ENCODE measurements around the gene SASS6. TPM values are rescaled to one million over a fixed set of nuclear protein-coding genes. Genes with fewer than 3 reads are reported as not detected.

The SASS6 gene
- total RNA-seq, 1 experiment from 2014 or later = 4.3 TPM

Other genes with a start within 250 kb of the SASS6 start
- gene SLC35A3, start 162.9 kb downstream of the SASS6 start, total RNA-seq (2014; rRNA removed; shearing (Covaris generic); ENCODE audit: low replicate concordance) = 12.4 and 13.4 TPM in 2 replicates
- 1.7 and 8.7 TPM in 2 replicates for gene TRMT13, start 233 bp upstream of the SASS6 start, total RNA-seq (2014; rRNA removed; shearing (Covaris generic); ENCODE audit: low replicate concordance)
- 0.12 TPM in 1 of 2 replicates, not detected in the other for gene LRRC39, start 45.3 kb upstream of the SASS6 start, total RNA-seq (2014; rRNA removed; shearing (Covaris generic); ENCODE audit: low replicate concordance)
- 1.2 and 1.8 TPM in 2 replicates for gene DBT, start 116.9 kb upstream of the SASS6 start, total RNA-seq (2014; rRNA removed; shearing (Covaris generic); ENCODE audit: low replicate concordance)
- gene RTCA, start 133.3 kb upstream of the SASS6 start, total RNA-seq (2014; rRNA removed; shearing (Covaris generic); ENCODE audit: low replicate concordance) = 17.9 and 21.3 TPM in 2 replicates
- gene CDC14A, start 219.6 kb upstream of the SASS6 start, total RNA-seq (2014; rRNA removed; shearing (Covaris generic); ENCODE audit: low replicate concordance) = 5.1 and 6.5 TPM in 2 replicates